GM18499 (cell line): Measurements from ENCODE around the gene CALML4.
"Not testable (repeated sequence)": the region's sequence is repeated elsewhere in the genome, so short reads cannot be mapped to it uniquely, and the experiment has no call there.

Experiments
- ATAC-seq: cut with Tn5 transposase; IDR thresholded peaks from one replicate; pipeline ENCODE4 v1.9.1; 2021; ENCODE audit warnings: moderate number of reproducible peaks; ENCODE audit not compliant: insufficient read depth, unreplicated experiment

The CALML4 gene

DNA sequence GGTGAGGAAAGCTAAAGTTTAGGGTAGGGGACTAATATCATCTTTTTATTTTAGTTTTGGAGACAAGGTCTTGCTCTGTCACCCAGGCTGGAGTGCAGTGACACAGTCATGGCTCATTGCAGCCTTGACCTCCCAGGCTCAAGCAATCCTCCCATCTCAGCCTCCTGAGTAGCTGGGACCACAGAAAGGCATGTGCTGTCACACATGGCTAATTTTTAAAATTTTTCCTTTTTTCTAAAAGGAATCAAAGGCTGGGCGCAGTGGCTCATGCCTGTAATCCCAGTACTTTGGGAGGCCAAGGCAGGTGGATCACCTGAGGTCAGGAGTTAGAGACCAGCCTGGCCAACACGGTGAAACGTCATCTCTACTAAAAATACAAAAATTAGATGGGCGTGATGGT lies 20.3 kb upstream of the CALML4 start:
- ATAC-seq = not testable (repeated sequence)

DNA sequence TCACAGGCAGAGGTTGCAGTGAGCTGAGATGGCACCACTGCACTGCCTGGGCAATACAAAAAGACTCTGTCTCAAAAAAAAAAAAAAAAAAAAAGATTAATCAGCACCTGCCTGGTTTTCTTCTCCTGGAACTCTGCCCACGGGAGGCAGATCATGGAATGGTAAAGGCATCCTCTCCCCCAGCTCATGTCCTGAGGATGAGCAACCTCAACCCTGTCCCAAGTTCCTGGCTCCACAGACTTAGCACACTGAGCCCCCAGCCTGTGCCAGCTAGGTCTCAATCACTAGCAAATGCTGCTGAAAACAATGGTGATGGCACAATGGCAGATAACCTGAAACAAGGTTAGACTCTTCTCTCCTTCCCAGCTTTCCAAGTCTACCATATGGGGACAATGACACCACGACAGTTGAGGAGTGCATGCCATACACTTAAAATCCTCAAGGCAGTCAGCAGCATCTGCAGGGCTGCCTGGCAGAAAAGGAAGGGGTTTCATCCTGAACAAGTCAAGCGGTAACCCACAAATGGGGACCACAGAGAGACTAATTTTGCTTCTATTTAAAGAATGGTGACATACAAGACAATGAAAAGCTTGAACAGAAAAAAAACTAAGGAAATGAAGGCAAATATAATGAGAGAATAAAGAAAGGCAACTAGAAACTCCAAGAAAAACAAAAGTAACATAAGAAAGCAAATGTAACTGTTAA lies 19.6 kb upstream of the CALML4 start:
- ATAC-seq = no peak

DNA sequence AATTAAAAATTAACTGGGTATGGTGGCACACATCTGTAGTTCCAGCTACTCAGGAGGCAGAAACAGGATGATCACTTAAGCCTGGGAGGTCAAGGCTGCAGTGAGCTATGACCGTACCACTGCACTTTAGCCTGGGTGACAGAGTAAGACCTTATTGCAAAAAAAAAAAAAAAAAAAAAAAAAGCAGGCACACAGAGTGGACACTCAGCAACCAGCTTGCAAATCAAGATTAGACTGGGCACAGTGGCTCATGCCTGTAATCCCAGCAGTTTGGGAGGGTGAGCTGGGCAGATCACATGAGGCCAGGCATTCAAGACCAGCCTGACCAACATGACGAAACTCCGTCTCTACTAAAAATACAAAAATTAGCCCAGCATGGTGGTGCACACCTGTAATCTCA lies 19.0 kb upstream of the CALML4 start:
- ATAC-seq = no peak

DNA sequence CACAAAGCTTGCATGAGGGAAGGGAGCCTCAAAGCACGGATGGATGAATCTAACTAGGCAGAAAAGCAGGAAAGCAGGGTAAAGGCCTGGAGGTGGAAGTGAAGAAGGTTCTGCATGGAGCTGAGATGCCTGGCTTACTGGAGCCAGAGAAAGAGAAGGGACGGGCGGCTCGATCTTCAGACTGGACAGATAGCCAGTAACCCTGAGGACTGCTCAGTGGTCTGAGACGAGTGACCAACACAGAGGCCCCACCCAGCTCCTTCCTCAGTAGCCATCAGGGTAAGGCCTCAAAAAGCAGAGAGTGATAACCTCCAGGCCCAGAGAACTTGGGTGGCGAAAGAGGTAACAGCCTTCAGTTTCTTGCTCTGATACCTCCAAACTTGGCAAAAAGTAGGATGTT lies 18.0 kb upstream of the CALML4 start:
- no peak for ATAC-seq

DNA sequence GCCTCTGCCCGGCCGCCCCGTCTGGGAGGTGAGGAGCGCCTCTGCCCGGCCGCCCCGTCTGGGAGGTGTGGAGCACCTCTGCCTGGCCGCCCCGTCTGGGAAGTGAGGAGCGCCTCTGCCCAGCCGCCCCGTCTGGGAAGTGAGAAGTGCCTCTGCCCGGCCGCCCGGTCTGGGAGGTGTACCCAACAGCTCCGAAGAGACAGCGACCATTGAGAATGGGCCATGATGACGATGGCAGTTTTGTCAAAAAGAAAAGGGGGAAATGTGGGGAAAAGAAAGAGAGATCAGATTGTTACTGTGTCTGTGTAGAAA lies 17.3 kb upstream of the CALML4 start:
- not testable (repeated sequence) for ATAC-seq

DNA sequence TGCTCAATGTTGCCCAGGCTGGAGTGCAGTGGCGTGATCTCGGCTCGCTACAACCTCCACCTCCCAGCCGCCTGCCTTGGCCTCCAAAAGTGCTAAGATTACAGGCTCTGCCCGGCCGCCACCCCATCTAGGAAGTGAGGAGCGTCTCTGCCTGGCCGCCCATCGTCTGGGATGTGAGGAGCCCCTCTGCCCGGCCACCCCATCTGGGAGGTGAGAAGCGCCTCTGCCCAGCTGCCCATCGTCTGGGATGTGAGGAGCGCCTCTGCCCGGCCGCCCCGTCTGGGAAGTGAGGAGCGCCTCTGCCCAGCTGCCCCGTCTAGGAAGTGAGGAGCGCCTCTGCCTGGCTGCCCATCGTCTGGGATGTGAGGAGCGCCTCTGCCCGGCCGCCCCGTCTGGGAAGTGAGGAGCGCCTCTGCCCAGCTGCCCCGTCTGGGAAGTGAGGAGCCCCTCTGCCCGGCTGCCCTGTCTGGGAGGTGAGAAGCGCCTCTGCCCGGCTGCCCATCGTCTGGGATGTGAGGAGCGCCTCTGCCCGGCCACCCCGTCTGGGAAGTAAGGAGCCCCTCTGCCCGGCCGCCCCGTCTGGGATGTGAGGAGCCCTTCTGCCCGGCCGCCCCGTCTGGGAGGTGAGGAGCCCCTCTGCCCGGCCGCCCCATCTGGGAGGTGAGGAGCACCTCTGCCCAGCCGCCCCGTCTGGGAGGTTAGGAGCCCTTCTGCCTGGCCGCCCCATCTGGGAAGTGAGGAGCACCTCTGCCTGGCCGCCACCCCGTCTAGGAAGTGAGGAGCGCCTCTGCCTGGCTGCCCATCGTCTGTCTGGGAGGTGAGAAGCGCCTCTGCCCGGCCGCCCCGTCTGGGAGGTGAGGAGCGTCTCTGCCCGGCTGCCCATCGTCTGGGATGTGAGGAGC lies 16.6 kb upstream of the CALML4 start:
- ATAC-seq = not testable (repeated sequence)

DNA sequence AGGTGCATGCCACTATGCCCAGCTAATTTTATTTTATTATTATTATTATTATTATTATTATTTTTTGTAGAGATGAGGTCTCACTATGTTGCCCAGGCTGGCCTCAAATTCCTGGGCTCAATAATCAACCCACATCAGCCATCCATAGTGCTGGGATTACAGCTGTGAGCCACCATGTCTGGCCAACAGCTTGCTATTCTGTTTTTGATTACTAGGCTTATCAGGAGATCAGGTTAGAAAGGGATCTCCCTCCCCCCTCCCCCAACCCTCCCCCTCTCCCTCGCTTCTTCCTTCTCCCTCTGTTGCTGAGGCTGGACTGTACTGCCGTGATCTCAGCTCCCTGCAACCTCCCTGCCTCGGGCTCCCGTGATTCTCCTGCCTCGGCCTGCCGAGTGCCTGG lies 15.8 kb upstream of the CALML4 start:
- ATAC-seq = no peak

DNA sequence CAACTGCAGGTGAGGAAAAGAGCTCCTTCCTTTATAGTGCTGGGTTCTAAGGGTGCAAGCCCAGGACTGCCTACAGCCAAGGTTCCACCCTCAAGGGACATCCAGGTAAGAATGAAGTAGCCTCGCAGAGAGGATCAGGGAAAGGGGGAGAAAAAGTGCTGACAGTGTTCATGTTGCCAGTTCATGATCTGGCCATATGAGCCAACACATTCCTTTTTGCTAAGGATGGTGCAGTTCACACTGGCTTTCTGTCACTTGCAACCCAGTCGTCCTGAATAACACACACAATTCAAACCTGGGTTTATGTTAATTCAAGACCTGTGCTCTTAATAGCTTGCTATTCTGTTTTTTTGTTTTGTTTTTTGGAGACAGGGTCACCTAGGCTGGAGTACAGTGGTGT lies 15.4 kb upstream of the CALML4 start:
- no peak for ATAC-seq

DNA sequence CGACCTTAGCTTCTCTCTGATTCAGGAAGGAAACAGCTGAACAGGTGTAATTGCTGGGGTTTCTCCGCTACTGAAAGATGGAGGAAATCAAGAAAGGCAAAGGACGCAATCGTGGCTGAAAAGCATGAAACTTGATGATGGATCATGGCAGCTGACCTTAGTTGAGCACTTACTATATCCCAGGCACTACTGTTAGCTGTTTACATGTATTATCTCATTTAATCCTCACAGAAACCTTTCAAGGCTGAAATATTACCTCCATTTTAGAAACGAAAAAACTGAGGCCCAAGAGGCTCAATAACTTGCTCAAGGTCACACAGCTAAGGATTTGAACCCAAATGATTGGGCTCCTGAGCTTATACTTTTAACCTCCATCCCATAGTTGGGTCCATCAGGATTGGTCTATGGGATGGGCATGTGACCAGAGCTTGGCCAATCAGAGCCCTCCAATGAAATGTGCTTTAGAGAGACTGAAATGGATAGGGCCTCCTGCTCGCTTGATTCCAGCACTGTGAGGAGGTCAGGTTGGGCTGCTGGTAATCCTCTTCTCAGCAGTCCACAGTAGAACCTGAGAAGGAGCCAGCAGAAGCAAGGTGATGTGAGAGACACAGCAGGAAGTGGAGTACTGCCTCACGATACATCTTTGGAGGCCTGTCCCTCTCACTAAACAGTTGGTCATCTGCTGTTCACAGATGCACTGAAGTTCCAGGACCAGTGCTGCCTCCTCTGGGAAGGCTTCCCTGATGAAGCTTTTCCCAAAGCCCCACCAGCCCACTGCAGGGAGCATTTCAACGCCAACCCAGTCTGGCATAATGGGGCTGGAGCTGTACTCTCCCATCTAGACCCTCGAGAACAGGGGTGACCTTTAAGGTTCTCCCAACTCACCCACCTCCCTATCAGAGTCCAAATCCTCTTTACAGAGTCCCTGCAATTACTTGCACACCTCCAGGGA lies 14.0 kb upstream of the CALML4 start:
- ATAC-seq = no peak

DNA sequence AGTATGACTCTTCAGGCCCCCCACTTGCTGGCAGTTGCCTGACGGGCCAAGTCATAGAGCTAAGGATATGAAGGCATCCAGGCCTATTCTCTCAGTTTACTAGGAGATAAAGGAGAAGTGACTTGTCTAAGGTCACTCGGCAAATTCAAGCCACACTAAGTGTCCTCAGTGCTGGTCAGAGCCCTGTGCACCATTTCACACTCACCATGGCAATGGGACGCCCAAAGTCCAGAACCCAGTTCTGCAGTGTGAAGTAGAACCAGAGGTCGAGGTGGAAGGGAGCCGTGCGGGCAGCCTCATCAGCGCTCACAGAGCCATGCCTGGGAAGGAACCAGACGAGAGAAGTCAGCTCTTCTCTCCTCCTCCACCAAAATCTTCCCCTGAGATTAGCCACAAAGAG lies 13.2 kb upstream of the CALML4 start:
- no peak for ATAC-seq

DNA sequence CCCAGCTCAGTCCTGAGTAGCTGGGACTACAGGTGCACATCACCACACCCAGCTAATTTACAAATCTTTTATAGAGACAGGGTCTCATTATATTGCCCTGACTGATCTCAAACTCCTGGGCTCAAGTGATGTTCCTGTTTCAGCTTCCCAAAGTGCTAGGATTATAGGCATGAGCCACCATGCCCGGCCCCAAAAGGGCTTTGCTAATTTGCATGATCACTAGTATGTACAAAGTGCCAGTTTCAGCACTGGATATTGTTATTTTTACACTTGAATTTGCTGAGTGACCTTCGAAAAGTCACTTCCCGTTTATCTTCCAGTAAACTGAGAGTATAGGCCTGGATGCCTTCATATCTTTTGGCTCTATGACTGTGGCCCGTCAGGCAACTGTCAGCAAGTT lies 12.2 kb upstream of the CALML4 start:
- ATAC-seq = no peak

DNA sequence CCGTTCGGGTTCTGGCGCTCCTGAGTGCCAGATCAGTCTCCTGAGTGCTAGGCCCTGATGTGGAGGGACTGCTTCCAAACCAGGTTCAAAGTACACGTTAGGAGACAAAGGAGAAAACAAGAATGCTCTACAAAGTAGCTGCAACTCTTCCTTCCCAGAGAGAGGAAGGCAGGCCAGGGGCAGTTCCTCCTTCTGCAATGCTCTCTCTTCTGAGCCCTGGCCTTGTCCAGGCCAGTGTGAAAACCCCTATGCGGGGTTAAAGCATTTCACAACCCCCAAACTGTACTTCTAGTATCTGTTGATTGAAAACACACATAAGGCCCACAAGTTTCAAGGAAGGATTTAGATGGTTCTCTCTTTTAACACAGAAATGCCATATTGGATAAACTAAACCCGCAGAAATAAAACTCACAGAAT lies 9.7 kb upstream of the CALML4 start:
- no peak for ATAC-seq

DNA sequence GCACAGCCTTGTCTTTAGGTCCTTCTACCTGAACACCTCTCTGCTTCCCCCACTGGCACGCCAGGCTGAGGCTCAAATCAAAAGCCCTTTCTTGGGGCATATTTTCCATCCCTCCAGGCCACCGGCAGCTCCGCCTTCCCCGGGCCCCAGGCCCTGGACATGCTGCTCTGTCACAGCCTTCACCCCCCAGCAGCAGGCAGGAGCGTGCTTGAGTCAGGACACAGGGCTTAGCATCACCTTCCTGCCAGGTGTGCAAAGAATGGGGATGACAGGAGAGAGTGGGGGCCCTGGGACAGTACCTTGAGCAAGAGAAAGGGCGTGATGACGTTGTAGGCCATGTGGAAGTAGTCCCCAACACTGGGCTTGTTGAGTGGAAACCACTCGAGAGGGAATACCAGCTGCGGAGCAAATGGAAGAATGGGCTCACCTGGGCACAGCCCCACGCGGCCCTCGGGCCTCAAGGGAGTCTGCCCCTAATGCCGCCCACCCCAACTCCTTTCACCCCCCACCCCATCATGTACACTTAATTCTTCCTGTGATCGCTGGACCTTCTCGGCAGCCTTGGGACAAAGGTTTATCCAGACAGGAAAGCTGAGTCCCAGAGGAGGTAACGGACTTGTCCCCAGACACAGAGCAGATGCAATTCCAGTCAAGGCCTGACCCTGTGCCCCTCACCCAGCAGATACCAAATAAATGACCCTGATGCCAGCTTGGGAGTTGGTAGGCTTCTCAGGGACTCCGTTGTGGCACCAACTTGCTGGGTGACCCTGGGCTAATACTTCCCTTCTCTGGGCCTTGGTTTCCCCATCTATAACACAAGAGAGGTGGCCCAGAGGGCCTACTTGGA lies 9.1 kb upstream of the CALML4 start:
- no peak for ATAC-seq

DNA sequence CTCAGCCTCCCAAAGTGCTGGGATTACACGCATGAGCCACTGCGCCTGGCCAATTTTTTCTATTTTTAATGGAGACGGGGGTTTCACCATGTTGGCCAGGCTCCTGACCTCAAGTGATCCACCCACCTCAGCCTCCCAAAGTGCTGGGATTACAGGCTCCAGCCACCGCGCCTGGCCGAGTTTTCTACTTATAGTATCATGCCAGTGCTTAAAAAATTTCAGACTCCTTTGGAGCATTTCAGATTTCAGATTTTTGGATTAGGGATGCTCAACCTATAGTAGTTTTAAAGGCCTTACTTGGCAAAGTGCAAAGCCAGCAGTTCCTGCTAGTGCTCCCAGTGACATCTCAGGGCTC lies 8.3 kb upstream of the CALML4 start:
- not testable (repeated sequence) for ATAC-seq

DNA sequence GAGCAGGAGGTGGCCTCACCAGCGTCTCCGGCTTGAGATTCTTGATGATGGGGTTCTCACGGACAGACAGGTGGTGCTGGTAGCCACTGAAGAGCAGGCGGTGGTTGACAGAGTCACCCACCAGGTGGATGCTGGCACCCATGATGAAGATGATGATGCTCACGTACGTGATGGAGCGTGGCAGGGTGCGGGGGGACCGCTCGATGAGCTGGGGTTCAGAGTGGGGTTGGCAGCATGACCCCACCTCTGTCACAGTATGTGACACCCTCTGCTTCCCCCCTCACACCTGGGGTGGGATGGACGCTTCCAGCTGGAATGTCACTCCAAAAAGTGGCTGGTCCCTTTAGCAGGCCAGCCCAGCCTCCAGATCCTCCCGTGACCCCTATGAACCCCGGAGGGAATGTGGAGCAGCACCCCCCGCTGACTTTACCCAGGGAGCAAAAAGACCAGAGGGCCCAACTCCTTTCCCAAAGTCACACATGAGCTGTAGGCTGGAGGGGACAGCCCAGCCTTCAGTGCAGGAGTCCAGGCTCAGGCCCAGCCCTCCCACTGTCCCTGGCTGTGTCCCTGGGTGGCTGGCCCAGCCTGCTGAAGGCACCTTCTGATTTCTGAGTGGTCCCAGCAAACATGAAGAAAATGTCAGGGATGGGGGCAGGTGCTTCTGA lies 6.7 kb upstream of the CALML4 start:
- ATAC-seq = no peak

DNA sequence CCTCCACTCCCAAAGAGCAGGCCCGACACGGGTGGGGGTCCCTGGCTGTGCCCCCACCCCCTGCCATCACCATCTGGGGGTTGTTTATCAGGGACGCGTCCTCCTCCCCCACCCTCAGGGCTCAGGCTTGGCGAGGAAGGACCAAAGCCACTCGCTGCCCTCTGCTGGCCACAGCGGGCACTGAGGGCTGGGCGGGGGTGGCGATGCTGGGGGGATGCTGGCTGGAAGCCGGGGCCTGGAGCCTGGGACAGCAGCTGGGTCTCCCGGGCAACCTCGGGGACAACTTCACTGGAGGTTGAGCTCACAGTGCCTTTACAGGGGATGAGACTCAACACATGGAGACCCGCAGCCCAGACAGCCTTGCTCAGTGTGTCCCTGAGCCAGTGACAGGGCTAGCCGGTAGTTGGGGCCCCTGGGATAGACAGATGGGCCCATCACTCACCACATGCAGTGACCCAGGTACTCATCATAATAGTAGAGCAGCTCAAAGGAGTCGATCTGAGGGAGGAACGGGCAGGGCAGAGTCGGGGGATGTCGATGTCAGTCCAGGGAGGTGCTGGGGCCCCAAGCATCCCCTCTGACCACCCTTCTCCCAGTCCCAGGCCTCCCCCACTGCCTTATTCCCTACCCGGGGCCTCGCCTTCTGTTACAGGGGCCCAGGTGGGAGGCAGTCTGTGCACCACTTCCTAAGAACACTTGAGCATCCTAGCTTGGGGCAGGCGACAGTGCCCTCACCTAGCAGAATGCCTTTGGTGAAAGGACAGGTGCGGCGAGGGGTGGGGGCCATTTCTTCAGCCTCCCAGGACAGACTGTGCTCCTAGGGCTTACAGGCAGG lies 5.9 kb upstream of the CALML4 start:
- ATAC-seq = no peak

DNA sequence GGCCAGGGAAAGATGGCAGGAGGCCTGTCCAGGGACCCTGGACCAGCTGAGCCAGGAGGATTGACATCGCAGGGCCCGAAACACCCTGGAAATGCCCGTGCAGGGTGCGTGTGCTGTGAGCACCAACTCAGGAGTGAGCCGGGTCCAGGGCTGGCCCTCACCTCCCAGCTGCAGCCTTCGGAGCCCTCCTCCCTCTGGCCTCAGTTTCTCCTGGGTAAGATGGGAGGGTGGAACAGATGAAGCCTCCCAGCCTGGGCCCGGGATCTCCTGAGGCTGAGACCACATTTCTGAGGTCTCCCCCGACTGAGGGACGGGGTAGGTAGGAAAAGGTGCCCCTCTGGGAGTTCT lies 5.3 kb upstream of the CALML4 start:
- no peak for ATAC-seq

DNA sequence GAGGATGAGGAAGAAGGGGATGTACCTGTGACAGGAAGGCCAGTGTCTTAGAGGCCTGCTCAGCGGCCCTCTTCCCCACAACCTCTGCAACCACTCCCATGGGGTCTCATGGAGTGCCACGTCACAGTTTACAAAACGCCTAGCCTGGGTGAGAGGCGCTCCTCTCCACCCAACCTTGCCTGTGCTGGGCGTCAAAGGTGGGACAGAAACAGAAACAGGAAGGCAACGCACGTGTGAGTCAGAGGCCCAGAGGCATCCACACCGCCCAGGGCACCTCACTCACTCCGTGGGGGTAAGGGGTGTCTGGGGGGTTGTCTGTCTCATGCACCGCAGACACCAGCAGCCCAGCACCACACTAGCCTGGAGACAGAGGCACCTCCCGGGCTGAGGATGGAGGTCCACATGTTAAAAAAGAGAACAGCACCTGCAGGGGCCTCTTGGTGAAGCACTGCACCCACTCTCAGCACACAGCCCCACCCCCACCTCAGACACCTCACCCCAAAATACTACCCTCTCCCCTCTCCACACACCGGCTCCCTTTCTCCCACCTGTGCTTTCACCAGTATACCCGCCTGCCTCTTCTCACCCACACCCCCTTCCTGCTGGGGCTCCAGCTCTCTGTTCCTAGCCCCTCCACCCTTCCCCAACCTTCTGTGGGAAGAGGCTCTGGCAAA lies 4.7 kb upstream of the CALML4 start:
- no peak for ATAC-seq
